ENCODE data around the gene MYO5B.

MYO5B gene

DNA sequence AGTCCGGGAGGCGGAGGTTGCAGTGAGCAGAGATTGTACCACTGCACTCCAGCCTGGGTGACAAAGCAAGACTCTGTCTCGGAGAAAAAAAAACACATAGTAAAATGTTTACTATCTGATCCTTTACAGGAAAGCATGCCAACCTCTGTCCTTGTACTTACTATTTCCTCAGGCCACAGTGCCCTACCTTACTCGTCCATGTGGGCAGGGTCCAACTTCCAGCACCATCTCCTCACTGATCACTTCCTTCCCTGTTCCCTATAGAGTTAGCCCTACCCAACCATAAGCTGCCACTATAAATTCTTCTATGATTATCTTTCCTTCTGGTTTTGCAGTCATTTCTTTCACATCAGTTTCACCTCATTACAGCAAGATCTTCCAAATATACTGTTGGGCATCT is 136.2 kb downstream of the MYO5B start:
- Histone ChIP-seq H3K4me3 (ENCODE audit: low read depth, low read length) (no peak overlapping the region), H3K36me3 (replicated peaks) (no peaks in the 10 kb centered on the region), H3K27me3 (replicated peaks) (no peaks in the 10 kb centered on the region), H3K27ac (no peak overlapping the region)
- in situ Hi-C loops (cut with HindIII; ENCODE audit: low pct_ligation_motif_present, low sequenced_read_pairs): no loop called here
- no peak for DNase-seq
- TF ChIP-seq, protein P1, sequence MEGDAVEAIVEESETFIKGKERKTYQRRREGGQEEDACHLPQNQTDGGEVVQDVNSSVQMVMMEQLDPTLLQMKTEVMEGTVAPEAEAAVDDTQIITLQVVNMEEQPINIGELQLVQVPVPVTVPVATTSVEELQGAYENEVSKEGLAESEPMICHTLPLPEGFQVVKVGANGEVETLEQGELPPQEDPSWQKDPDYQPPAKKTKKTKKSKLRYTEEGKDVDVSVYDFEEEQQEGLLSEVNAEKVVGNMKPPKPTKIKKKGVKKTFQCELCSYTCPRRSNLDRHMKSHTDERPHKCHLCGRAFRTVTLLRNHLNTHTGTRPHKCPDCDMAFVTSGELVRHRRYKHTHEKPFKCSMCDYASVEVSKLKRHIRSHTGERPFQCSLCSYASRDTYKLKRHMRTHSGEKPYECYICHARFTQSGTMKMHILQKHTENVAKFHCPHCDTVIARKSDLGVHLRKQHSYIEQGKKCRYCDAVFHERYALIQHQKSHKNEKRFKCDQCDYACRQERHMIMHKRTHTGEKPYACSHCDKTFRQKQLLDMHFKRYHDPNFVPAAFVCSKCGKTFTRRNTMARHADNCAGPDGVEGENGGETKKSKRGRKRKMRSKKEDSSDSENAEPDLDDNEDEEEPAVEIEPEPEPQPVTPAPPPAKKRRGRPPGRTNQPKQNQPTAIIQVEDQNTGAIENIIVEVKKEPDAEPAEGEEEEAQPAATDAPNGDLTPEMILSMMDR (IDR thresholded peaks at IDR 0.05; ENCODE audit: low read depth, low read length, missing control alignments): no peak

- no peak overlapping the region for H3K4me3 ChIP-seq (ENCODE audit: low read depth, low read length)
- H3K36me3 ChIP-seq (replicated peaks): no peaks in the 10 kb centered on the region
- no peak overlapping the region for H3K27ac ChIP-seq
- H3K27me3 ChIP-seq (replicated peaks): no peaks in the 10 kb centered on the region
- DNase-seq: no peak
- in situ Hi-C loops (cut with HindIII; ENCODE audit: low pct_ligation_motif_present, low sequenced_read_pairs): no loop called here
- TF ChIP-seq, protein P1 (IDR thresholded peaks at IDR 0.05; ENCODE audit: low read depth, low read length, missing control alignments): no peak
Observed at GRCh38 chr18:50057009-50057408, 137.9 kb downstream of the MYO5B start.

GRCh38 chr18:50056185-50056584 is 138.8 kb downstream of the MYO5B start:
- Histone ChIP-seq H3K36me3 (replicated peaks) (no peaks in the 10 kb centered on the region), H3K27ac (no peak overlapping the region), H3K4me3 (ENCODE audit: low read depth, low read length) (no peak overlapping the region), H3K27me3 (replicated peaks) (no peaks in the 10 kb centered on the region)
- TF ChIP-seq, protein P1 (IDR thresholded peaks at IDR 0.05; ENCODE audit: low read depth, low read length, missing control alignments): no peak
- no peak for DNase-seq
- in situ Hi-C loops (cut with HindIII; ENCODE audit: low pct_ligation_motif_present, low sequenced_read_pairs): no loop called here

GRCh38 chr18:50055488-50055887 is 139.5 kb downstream of the MYO5B start:
- no peaks in the 10 kb centered on the region for H3K27me3 ChIP-seq (replicated peaks)

DNA sequence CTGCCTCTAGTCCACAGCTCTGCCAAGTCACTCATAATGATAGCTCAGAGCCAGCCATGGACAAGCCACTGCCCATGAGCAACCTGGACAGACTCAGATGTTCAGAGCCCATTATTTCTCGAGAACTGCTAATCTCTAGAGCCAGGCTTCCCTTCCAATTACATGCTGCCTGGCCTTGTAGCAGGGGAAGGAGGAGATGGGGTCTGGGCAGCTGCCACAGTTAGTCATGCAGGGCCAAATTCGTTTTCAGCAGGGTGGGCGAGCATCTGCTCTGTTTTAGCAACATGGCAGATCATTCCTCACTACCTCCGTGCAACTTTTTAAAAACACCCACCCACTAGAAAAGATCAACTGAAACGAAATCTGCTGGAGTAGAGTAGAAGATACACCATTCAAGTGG is 141.8 kb downstream of the MYO5B start:
- DNase-seq: no peak
- in situ Hi-C loops (cut with HindIII; ENCODE audit: low pct_ligation_motif_present, low sequenced_read_pairs): no loop called here

More at GRCh38 chr18:50055488-50055887, 139.5 kb downstream of the MYO5B start:
- Histone ChIP-seq H3K4me3 (ENCODE audit: low read depth, low read length) (no peak overlapping the region), H3K27ac (no peak overlapping the region), H3K36me3 (replicated peaks) (no peaks in the 10 kb centered on the region)
- no peak for DNase-seq
- TF ChIP-seq, protein P1 (IDR thresholded peaks at IDR 0.05; ENCODE audit: low read depth, low read length, missing control alignments): no peak
- in situ Hi-C loops (cut with HindIII; ENCODE audit: low pct_ligation_motif_present, low sequenced_read_pairs): no loop called here

GRCh38 chr18:50051288-50051687 is 143.7 kb downstream of the MYO5B start:
- no peak for DNase-seq

More for the DNA sequence above, 141.8 kb downstream of the MYO5B start:
- no peak overlapping the region for H3K4me3 ChIP-seq (ENCODE audit: low read depth, low read length)
- H3K27ac ChIP-seq: no peak overlapping the region
- H3K27me3 ChIP-seq (replicated peaks): no peaks in the 10 kb centered on the region
- H3K36me3 ChIP-seq (replicated peaks): no peaks in the 10 kb centered on the region
- TF ChIP-seq, protein P1 (IDR thresholded peaks at IDR 0.05; ENCODE audit: low read depth, low read length, missing control alignments): no peak

More at GRCh38 chr18:50051288-50051687, 143.7 kb downstream of the MYO5B start:
- in situ Hi-C loops (cut with HindIII; ENCODE audit: low pct_ligation_motif_present, low sequenced_read_pairs): no loop called here
- H3K4me3 ChIP-seq (ENCODE audit: low read depth, low read length): no peak overlapping the region
- TF ChIP-seq, protein P1 (IDR thresholded peaks at IDR 0.05; ENCODE audit: low read depth, low read length, missing control alignments): no peak
- no peak overlapping the region for H3K27ac ChIP-seq
- H3K27me3 ChIP-seq (replicated peaks): no peaks in the 10 kb centered on the region
- no peaks in the 10 kb centered on the region for H3K36me3 ChIP-seq (replicated peaks)
